ENCODE data around the gene GPRIN1. TPM values are rescaled to one million over a fixed set of nuclear protein-coding genes. Genes with fewer than 3 reads are reported as not detected.
"Not testable (repeated sequence)": the region's sequence is repeated elsewhere in the genome, so short reads cannot be mapped to it uniquely, and the experiment has no call there.

Gene GPRIN1
- total RNA-seq, 2 experiments from 2014 or later, result 1.5 to 1.6 TPM

DNA sequence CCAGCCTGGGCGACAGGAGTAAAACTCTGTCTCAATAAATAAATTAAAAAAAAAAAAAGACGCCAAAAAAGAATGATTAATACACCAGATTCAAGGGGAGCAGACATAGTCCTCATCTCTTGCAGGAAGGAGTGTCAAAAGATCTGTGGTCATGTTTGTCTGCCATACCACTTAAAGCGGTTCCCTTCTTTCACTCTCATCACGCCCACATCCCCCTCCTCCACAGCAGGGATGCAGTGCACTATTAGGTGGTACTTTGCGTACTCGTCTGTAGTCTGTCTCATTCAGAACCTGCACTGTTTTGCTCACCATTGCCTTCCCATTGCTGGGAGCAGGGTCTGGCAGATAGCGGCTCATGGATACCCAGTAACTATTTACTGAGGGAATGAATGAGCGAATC is 49.6 kb downstream of the GPRIN1 start:
- Mint-ChIP-seq H3K36me3 (no peaks in the 10 kb centered on the region), H3K4me1 (peaks cover 20% of the 10 kb centered on the region), H3K27me3 (no peaks in the 10 kb centered on the region), H3K27ac (no peak overlapping the region), H3K4me3 (peak overlapping the region; percentile 44), H3K9me3 (peaks cover 3% of the 10 kb centered on the region)
- peak; percentile 55 for ATAC-seq (ENCODE audit: low read depth)
- DNase-seq, result no peak
- POLR2A ChIA-PET, result no interaction called here

DNA sequence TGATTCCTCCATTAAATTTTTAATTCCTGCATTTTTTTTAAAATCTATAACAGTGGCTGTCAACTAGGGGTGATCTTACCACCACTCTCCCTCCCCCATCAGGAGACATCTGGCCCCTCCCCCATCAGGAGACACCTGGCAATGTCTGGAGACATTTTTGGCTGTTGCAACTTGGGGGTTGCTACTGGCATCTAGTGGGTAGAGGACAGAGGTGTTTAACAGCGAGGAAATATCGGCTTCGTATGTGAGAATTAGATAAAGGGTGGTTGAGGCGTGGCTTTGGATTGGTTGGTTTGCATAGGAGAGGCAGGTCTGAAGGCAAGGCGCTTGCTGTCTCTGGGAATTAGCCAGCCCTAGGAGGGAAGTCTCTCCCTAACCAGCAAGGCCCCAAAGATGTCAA is 50.3 kb downstream of the GPRIN1 start:
- no peak for DNase-seq
- H3K27me3 Mint-ChIP-seq, result no peaks in the 10 kb centered on the region
- no peak overlapping the region for H3K4me3 Mint-ChIP-seq
- POLR2A ChIA-PET, result no interaction called here
- H3K27ac Mint-ChIP-seq, result no peak overlapping the region
- peak; percentile 40 for ATAC-seq (ENCODE audit: low read depth)
- peaks cover 3% of the 10 kb centered on the region for H3K9me3 Mint-ChIP-seq
- no peaks in the 10 kb centered on the region for H3K36me3 Mint-ChIP-seq
- H3K4me1 Mint-ChIP-seq, result peaks cover 26% of the 10 kb centered on the region

GRCh38 chr5:176557846-176558245 is 52.1 kb downstream of the GPRIN1 start:
- Mint-ChIP-seq H3K4me1 (peaks cover 38% of the 10 kb centered on the region), H3K9me3 (peaks cover 3% of the 10 kb centered on the region)
- ATAC-seq (ENCODE audit: low read depth), result no peak

GRCh38 chr5:176553260-176554085 is 56.5 kb downstream of the GPRIN1 start:
- H3K36me3 Mint-ChIP-seq, result no peaks in the 10 kb centered on the region
- no peak for DNase-seq
- no peak overlapping the region for H3K27ac Mint-ChIP-seq
- H3K4me3 Mint-ChIP-seq, result no peak overlapping the region
- peaks cover 33% of the 10 kb centered on the region for H3K4me1 Mint-ChIP-seq
- H3K27me3 Mint-ChIP-seq, result no peaks in the 10 kb centered on the region
- POLR2A ChIA-PET, result interaction anchor here (0.6 to 2.8 kb wide), 6 partner anchors 11 to 164 kb away, joined by 3 to 22 read pairs (median 5); partner anchors contain the start of gene RNF44
- H3K9me3 Mint-ChIP-seq, result no peaks in the 10 kb centered on the region
- no peak for ATAC-seq (ENCODE audit: low read depth)

More at GRCh38 chr5:176557846-176558245, 52.1 kb downstream of the GPRIN1 start:
- no peak overlapping the region for H3K4me3 Mint-ChIP-seq
- H3K27ac Mint-ChIP-seq, result no peak overlapping the region
- no peaks in the 10 kb centered on the region for H3K27me3 Mint-ChIP-seq
- DNase-seq, result no peak
- POLR2A ChIA-PET, result no interaction called here
- no peaks in the 10 kb centered on the region for H3K36me3 Mint-ChIP-seq

GRCh38 chr5:176552332-176552869 is 57.6 kb downstream of the GPRIN1 start:
- POLR2A ChIA-PET, result interaction anchor here (0.6 to 2.8 kb wide), 4 partner anchors 10 to 163 kb away, joined by 3 to 7 read pairs (median 4); no protein-coding TSS in a partner anchor
- Mint-ChIP-seq H3K27me3 (no peaks in the 10 kb centered on the region), H3K27ac (no peak overlapping the region), H3K36me3 (no peaks in the 10 kb centered on the region), H3K4me1 (peaks cover 33% of the 10 kb centered on the region), H3K9me3 (no peaks in the 10 kb centered on the region), H3K4me3 (no peak overlapping the region)
- no peak for ATAC-seq (ENCODE audit: low read depth)
- no peak for DNase-seq

- not testable (repeated sequence) for ATAC-seq (ENCODE audit: low read depth); H3K27me3 Mint-ChIP-seq; H3K36me3 Mint-ChIP-seq; DNase-seq; H3K9me3 Mint-ChIP-seq
- peaks cover 28% of the 10 kb centered on the region for H3K4me1 Mint-ChIP-seq
- H3K27ac Mint-ChIP-seq, result peak overlapping the region; percentile 67
- peak overlapping the region; percentile 19 for H3K4me3 Mint-ChIP-seq
- POLR2A ChIA-PET, result interaction anchor here (0.9 to 2.8 kb wide), 4 partner anchors 9 to 19 kb away, joined by 3 to 7 read pairs (median 4); partner anchors contain the start of gene RNF44
These were observed 59.0 kb downstream of the GPRIN1 start for GRCh38 chr5:176550937-176551336.

- DNase-seq (no peak), ATAC-seq (ENCODE audit: low read depth) (no peak)
- H3K36me3 Mint-ChIP-seq, result no peaks in the 10 kb centered on the region
- H3K4me3 Mint-ChIP-seq, result peak overlapping the region; percentile 19
- POLR2A ChIA-PET, result interaction anchor here (1.2 to 2.8 kb wide), 4 partner anchors 8 to 15 kb away, joined by 3 to 7 read pairs (median 4); partner anchors contain the start of gene RNF44
- H3K27ac Mint-ChIP-seq, result no peak overlapping the region
- H3K9me3 Mint-ChIP-seq, result no peaks in the 10 kb centered on the region
- H3K27me3 Mint-ChIP-seq, result no peaks in the 10 kb centered on the region
- peaks cover 24% of the 10 kb centered on the region for H3K4me1 Mint-ChIP-seq
These were observed 59.6 kb downstream of the GPRIN1 start for GRCh38 chr5:176550275-176550831.

- Mint-ChIP-seq H3K27me3 (no peaks in the 10 kb centered on the region), H3K27ac (no peak overlapping the region), H3K9me3 (no peaks in the 10 kb centered on the region), H3K4me3 (no peak overlapping the region), H3K36me3 (no peaks in the 10 kb centered on the region), H3K4me1 (peaks cover 25% of the 10 kb centered on the region)
- ATAC-seq (ENCODE audit: low read depth) (no peak), DNase-seq (no peak)
- POLR2A ChIA-PET, result interaction anchor here (1.2 to 1.5 kb wide), 3 partner anchors 10 to 15 kb away, joined by 3 to 5 read pairs (median 3); partner anchors contain the start of gene RNF44
These were observed 60.1 kb downstream of the GPRIN1 start for GRCh38 chr5:176549871-176550270.

GRCh38 chr5:176548967-176549444 is 61.0 kb downstream of the GPRIN1 start, which contains the start of gene CDHR2:
Gene CDHR2 (plus strand): TSS chr5:176549342. CDS start chr5:176565353, 16,011 bp downstream.
- H3K27ac Mint-ChIP-seq, result no peak within 1 kb of the TSS

DNA sequence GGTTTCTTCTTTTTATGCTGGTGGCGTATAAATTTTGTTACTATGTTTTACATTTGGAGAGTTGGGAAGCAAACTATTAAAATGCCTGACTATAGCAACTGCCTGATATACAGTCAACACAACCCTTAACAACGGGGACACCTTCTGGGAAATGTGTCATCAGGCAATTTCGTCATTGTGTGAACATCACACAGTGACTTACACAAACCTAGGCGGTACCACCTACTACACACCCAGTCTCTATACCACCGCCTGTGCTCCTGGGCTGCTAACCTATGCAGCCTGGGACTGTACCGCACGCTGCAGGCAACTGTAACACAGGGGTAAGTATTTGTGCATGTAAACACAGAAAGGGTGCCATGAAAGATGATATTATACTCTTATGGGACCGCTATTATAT is 62.2 kb downstream of the GPRIN1 start:
- Mint-ChIP-seq H3K27ac (no peak overlapping the region), H3K27me3 (no peaks in the 10 kb centered on the region), H3K4me3 (no peak overlapping the region), H3K4me1 (peaks cover 18% of the 10 kb centered on the region), H3K9me3 (no peaks in the 10 kb centered on the region), H3K36me3 (no peaks in the 10 kb centered on the region)
- DNase-seq (no peak), ATAC-seq (ENCODE audit: low read depth) (no peak)
- POLR2A ChIA-PET, result interaction anchor here (1.2 to 1.3 kb wide), 3 partner anchors 11 to 17 kb away, joined by 3 to 6 read pairs (median 5); partner anchors contain the start of gene RNF44

More at GRCh38 chr5:176548967-176549444, 61.0 kb downstream of the GPRIN1 start, which contains the start of gene CDHR2:
- no peak for DNase-seq
- peaks cover 24% of the 10 kb centered on the region for H3K4me1 Mint-ChIP-seq
- POLR2A ChIA-PET, result interaction anchor here (1.5 kb wide), 1 partner anchor 14 kb away, joined by 3 read pairs; no protein-coding TSS in a partner anchor
- no peaks in the 10 kb centered on the region for H3K9me3 Mint-ChIP-seq
- H3K4me3 Mint-ChIP-seq, result no peak within 1 kb of the TSS
- ATAC-seq (ENCODE audit: low read depth), result no peak
- H3K27me3 Mint-ChIP-seq, result no peaks in the 10 kb centered on the region
- H3K36me3 Mint-ChIP-seq, result no peaks in the 10 kb centered on the region

Small RNA genes lying within 50 kb of the gene (microRNA-seq; reads per million reads assigned to microRNA genes)
- not detected for gene MIR4281

Other genes starting within 250 kb of the GPRIN1 start
- 10 to 100 TPM; 70.0 to 72.0 TPM for gene KIAA1191, start 248.4 kb downstream of the GPRIN1 start, total RNA-seq
- 10 to 100 TPM; 10.5 to 12.5 TPM for gene ARL10, start 244.7 kb downstream of the GPRIN1 start, total RNA-seq
- gene NOP16, start 221.6 kb downstream of the GPRIN1 start, total RNA-seq, result 10 to 100 TPM; 27.5 to 30.3 TPM
- 10 to 100 TPM; 97.6 to 97.7 TPM for gene HIGD2A, start 221.4 kb downstream of the GPRIN1 start, total RNA-seq
- gene CLTB, start 193.6 kb downstream of the GPRIN1 start, total RNA-seq, result 10 to 100 TPM; 52.8 to 53.1 TPM
- 10 to 100 TPM; 32.4 TPM for gene FAF2, start 161.8 kb downstream of the GPRIN1 start, total RNA-seq
- gene RNF44, start 72.8 kb downstream of the GPRIN1 start, total RNA-seq, result 100 to 1,000 TPM; 162 to 166 TPM
- gene CDHR2, start 60.8 kb downstream of the GPRIN1 start, total RNA-seq, result 1 to 10 TPM; 2.4 to 3.8 TPM
- under 1 TPM in 1 of 2 experiments, not detected in 1; 0.28 TPM for gene SNCB, start 20.4 kb upstream of the GPRIN1 start, total RNA-seq
- gene EIF4E1B, start 20.5 kb upstream of the GPRIN1 start, total RNA-seq, result not detected
- gene TSPAN17, start 37.3 kb upstream of the GPRIN1 start, total RNA-seq, result 10 to 100 TPM; 39.6 to 40.7 TPM
- gene UNC5A, start 200.4 kb upstream of the GPRIN1 start, total RNA-seq, result not detected

Measured in activated naive CD8-positive, alpha-beta T cell treated with anti-CD3 and anti-CD28 coated beads, Interleukin-2, amount 10 ng/mL, durations not matched to agents 7 days and 5 days (primary cell).